CD4-positive, alpha-beta T cell treated with Interleukin-17A for 1 hour (primary cell): ENCODE data around the gene ANGEL1.

Source experiments
- DNase-seq: peaks from one replicate; pipeline ENCODE4 v3.0.0-alpha.2; 2020

The ANGEL1 gene

GRCh38 chr14:76778546-76779215, 34.0 kb downstream of the ANGEL1 start:
- DNase-seq: no peak

DNA sequence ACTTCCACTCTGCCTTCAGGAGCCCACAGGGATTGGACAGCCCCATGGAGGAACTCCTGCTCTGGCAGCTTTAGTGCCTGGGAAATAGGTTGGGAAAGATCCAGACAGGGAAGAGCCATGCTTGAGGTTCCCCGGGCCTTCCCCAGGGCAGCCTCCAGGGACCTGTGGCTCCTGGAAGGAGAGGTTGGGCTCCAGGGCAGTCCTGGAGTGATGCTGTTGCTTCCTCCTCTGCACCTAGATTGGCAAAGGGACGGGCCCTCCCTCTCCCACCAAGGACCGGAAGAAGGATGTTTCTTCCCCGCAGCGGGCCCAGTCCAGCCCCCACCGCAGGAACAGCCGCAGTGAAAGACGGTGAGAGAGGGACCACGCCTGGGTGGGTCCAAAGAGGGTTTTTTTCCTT, 35.0 kb downstream of the ANGEL1 start:
- no peak for DNase-seq

GRCh38 chr14:76776428-76777251, 36.0 kb downstream of the ANGEL1 start:
- DNase-seq: no peak

DNA sequence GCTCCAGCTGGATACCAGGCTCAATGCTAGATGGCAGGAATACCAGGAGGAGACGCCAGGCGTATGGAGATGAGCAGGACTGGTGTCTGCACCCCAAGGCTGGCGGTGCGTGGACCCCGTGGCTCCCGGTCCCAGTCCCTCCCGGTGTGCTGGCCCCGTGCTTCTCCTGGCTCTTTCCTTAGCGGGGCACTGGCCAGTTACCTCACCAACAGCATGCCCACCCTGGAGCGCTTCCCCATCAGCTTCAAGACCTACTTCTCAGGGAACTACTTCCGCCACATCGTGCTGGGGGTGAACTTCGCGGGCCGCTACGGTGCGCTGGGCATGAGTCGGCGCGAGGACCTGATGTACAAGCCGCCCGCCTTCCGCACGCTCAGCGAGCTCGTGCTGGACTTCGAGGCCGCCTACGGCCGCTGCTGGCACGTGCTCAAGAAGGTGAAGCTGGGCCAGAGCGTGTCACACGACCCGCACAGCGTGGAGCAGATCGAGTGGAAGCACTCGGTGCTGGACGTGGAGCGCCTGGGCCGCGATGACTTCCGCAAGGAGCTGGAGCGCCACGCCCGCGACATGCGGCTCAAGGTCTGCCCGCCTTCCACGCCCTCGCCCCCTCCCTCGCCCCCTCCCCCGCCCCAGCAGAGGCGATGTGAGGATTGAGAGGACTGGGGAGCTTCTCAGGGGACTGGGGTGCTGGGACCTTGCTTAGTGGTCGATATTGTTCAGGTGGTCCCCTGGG, 36.8 kb downstream of the ANGEL1 start:
- DNase-seq: no peak

DNA sequence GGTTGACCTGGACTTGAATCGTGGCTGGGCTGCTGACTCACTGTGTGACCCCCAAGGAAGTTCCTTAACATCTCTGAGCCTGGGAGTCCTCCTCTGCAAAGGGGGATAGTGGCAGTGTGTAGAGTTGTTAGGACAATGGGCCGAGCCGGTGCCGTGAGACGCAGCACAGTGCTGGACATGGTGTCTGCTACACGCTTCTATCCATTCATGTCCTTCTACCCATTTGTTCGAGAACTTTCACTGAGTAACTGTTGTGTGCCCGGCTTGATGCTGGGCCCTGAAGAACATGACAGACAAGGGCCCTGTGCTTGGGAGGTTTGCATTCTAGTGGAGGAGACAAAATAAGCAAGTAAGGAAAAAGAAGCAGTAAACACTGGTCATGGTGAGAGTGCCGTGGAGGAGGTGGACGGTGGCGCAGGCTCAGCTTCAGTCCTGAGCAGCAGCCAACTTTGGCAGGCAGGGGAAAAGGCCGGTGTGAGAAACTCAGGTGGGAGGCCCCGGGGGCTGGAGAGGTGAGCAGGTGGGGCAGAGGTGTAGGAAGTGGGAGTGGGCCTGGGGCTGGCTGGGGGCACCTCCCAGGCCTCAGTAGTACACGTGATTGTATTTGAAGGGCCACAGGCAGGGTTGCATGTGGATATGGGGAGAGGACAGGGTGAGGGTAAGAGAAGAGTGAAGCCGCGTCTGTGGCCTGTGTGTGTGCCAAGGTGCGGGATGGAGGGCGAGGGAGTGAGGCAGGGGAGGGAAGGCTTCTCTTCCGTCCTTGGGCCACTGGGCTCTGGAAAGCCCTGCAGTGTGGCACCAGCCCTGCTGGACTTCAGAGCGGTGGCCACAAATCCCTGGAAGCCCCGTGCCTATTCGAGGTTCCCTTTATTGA, 37.6 kb downstream of the ANGEL1 start:
- no peak for DNase-seq

DNA sequence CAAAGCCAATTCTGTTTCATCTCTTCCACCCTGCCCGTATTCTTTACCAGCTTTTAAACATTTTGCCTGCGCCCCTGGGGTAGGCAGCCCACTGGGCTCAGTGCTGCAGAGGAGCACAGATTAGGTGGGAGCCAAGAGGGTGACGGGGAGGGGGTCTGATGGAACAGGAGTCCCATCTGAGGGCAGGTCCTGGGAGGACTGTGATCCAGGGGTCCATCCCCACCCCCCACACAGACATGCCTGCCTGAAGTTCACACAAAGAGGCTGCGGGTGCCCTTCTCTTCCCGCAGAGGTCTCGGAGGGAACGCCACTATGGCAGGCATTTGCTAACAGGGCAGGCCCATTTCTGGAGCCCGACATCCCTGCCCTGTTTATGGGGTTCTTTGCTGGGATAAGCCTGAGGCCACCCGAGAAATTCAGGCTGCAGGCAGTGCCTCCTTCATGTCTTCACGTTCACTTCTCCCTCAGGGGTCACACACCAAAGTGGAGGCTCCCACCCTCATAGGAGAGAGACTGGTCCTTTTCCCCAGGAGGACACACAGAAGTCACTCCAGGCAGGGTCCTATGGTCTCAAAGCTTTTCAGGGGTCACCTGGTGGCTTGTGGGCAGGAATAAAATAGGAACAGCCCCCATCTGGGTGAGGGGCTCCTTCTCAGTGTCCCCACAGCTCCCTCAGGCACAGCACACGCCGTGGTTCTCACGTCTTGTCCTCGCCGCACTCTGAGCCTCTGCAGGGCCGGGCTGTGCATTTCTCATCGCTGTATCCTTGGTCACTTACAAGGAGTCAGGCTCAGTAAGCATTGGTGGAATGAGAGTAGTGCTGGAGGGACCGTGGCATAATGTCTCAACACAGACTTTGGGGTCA, 38.5 kb downstream of the ANGEL1 start:
- DNase-seq: no peak

GRCh38 chr14:76773188-76773885, 39.3 kb downstream of the ANGEL1 start:
- DNase-seq: peak; percentile 35

DNA sequence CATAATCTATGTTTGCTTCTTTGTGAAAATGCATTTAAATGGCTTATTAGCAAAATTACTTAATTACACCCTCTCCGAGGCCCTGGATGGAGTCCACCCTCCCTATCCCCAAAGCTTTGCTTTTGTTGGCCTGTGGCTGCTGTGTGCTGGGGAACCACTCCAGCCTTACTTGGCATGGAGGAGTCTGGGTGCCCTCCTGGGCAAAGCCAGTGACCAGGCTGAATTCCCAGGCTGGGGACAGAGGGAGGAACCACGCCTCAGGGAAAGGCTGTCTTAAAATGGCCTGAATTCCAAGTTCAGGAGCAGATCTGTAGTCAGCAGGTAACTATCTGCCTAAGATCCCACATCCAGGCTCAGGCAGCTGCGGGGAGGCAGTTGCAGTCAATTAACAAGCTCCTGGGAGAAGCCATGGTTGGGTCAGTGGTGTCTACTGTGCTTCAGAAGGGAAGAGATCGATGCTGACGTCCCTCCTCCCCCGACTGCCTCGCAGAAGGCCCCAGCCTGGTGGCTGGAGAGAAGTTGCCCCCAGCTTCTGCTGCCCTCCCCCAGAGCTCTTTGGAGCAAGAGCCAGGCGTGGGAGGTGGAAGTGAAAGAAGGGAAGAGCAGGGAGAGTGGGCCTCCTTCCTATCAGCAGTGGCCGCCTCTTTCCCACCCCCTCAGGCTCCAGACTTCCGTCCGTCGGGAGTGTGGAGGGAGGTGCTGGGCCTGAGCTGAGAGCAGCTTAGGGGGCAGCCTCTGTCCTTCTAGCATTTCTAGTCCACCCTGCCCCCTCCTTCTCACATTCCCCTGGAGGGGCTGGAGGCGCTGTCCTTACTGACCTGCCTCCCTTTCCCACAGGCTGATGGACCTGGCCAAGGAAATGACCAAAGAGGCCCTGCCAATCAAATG, 40.1 kb downstream of the ANGEL1 start:
- DNase-seq: no peak

DNA sequence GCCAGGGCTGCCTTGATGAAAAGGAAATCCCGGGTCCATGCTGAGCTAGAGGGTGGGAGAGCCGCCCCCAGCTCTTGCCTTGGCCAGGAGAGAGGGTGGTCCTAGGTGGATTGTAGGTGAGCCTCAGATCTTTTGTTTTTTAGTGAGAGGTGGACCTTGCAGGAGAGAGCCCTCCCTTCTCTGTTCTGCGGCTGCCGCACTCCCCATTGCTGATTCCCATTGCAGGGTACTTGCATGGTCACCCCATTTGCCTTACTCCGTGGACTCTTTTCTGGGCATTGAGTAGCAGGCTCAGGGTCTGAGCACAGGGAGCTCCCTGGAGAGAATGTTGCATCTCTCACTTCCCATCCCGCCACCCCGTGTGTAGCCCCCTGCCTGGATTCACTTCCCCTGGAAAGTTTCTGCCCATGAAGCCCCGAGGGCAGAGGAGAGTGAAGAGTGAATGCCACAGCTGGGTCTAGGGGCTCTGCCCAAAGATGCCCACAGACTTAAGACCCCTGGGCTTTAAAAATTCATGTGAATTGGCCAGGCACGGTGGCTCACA, 41.2 kb downstream of the ANGEL1 start:
- no peak for DNase-seq

DNA sequence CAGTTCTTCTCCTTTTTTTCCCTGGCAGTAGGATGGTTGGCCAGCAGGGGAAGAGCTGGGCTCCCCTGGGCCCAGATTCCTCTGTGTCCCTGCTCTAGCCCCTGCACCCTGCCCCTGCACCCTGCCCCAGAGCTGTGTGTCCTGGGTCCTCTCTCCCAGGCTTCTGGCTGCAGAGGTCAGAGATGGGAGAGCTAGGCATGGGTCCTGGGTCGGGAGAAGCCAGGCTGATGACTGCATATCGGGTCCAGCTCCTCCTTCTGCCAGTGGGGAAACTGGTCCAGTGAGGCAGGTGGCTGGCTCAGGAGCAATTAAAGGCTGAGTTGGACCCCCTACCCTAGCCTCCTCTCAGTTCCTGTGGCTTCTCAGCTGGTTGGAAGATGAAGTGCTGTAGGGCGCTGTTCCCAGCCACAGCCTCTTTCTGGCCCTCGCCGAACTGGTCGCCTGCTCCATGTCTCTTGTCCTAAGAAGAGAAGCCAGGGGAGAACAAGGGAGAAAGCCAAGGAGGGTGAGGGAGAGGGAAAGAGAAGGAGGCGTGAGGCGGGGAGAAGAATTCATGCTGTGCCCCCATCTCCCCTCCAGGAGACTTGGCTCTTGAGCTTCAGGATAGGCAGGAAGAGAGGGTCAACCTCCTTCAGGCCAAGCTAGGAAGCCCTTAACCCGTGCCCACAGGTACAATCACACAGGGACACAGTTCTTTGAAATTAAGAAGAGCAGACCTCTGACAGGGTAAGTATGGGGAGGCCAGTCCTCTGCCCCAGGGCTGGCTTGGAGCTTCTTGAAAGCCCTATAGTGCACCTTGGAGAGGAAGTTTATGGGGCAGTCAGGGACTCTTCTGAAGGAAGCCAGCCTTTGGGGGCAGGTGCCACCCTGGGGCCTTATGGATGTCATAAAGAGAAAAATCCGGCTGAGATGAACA, 41.9 kb downstream of the ANGEL1 start:
- no peak for DNase-seq

DNA sequence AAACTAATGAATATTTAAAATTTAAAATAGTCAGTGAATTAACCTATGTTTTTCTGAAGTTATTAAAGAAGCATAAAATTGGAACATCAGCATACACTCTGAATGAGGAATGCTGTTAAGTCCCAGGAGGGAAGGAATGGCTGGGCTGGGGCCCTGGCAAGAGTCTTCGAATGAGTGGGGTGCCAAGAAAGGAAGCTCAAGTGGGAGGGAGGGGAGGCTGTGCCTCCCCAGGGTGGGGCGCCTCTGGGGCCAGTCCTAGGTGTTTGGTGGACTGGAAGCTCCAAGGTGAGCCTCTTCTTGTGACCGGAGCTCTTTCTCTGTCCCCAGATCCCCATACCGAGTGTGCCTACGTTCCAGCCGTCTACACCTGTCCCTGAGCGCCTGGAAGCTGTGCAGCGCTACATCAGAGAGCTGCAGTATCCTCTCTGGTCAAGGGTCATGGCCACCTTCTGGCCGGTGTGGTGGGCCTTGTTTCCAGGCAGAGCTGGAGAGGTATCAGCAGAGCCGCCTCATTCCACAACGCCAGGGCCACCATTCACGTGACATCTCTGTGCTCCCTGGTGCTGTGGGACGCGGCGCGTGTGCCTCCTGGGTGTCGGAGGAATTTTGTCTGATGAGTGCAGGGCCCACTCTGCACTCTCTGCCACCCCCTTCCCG, 42.9 kb downstream of the ANGEL1 start:
- no peak for DNase-seq

DNA sequence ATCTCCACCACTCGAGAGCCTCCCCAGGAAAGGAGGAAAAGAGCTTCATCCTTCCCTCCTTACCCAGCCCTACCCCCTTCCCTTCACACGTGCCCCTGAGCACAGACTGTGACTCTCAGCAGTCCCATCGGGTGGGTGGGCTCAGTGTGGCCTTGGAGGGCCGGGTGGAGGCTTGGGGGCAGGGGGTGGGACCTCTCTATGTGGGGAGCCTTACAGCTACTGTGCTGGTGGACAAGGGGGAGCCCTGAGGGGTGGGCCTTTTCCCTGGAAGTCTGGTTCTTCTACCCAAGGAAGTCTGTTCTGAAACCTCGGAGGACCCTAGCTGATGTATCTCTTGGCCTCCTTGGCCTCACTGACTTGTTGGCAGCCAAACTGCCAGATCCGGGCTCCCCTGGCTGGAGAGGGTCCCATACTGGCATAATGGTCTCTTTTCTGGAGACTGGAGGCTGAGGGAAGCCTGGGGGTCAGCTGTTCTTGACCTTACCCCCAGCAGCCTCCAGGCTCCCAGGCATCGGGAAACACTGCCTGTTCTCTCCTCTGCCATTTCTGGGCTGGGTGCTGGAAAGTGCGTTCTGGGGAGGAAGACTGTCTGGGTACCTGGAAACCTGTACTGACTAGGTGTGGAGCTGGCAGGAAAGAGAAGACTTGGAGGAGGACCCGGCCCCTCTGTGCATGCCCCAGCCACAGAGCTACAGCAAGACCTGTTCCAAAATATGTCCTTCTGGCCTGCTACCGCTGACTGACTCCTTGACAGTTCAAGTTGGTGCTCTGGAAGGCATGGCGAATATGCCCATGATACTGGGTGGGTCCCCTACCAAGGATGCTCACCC, 43.8 kb downstream of the ANGEL1 start:
- DNase-seq: no peak

DNA sequence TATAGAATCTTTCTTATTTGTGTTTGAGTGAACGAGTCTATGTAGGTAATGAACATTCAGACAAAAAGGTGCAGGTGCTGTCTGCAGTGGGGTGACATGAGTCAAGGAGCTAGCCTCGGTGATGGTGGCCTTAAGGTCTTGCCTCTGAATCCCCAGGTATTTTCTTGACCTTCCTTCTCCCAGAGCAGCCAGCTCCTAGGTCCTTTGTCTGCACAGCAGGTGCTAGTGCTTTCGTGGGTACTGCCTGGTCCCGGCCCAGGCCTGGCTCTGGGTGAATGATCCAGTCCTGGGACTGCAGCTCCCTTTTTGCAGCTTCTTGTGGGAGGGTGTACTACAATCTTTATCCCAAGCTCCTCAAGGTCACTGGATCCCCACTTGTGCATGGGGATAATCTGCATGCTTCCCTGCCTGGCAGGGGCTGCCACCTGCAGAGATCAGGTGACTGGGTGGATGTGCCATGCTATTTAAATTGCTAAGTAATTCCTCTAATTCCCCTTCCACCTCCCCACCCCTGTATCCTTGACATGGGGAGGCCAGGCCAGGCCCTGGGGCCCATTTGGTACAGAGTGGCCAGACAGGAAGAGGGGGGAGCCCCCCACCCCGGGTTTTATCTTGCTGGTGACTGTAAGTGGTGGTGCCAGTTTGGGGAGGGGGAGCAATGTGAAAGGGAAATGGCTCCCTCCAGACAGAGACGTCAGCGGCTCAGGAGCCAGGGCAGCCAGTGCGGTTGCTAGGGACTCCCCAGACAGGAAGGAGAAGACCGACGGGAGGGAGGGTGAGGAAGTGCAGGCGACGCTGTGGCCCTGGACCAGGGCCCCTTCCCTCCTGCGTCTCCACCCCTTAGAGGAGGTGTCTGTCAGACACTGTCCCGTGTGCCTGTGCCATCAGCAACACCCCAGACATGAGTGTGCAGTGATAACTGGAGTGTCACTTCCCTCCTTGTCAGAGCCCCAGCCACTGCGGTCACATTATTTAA, 44.7 kb downstream of the ANGEL1 start:
- peak; percentile 91 for DNase-seq

DNA sequence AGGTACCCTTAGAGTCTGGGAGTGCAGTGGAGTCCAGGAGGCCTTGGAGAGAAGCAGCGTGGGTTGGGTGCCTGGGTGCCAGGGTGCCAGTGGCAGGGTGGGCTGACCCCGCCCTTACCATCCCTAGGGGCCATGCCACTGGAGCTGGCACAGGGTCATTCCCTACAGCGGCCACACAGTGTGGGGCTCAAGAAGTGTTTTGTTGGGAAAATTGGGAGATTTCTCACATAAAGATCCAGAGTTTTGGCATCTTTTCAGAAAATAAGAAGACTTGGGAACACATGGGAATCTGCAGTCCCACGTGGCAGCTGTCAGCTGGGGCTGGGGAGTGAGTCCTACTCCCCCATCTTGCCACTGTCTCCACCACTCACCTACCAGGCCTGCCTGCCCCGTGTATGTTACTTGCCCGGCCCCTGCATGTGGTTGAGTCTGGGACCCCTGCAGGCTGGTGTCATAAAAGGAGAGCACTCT, 47.2 kb downstream of the ANGEL1 start:
- no peak for DNase-seq
